ENCODE results near the gene P3H4. TPM values are rescaled to one million over a fixed set of nuclear protein-coding genes. Genes with fewer than 3 reads are reported as not detected.

The P3H4 gene
- total RNA-seq, 1 donor from 2014 or later, result 9.5 TPM

GRCh38 chr17:41775394-41776226 is 36.1 kb downstream of the P3H4 start:
- ATAC-seq (peak; percentile 1), DNase-seq (no peak)
- intact Hi-C loops (cut with DNase I), result no loop called here
- no peaks in the 10 kb centered on the region for H3K27me3 ChIP-seq
- no peak for TF ChIP-seq CTCF (IDR thresholded peaks at IDR 0.05)
- no peak overlapping the region for H3K4me3 ChIP-seq
- H3K27ac ChIP-seq, result peak overlapping the region; percentile 82
- peaks cover 10% of the 10 kb centered on the region for H3K36me3 ChIP-seq
- no peaks in the 10 kb centered on the region for H3K9me3 ChIP-seq
- H3K4me1 ChIP-seq, result peaks cover 83% of the 10 kb centered on the region

GRCh38 chr17:41773731-41774193 is 38.0 kb downstream of the P3H4 start:
- Histone ChIP-seq H3K36me3 (peaks cover 26% of the 10 kb centered on the region), H3K27me3 (no peaks in the 10 kb centered on the region), H3K4me1 (peaks cover 67% of the 10 kb centered on the region), H3K27ac (peak overlapping the region; percentile 42), H3K9me3 (no peaks in the 10 kb centered on the region), H3K4me3 (no peak overlapping the region)
- intact Hi-C loops (cut with DNase I), result no loop called here
- DNase-seq, result no peak
- ATAC-seq, result no peak
- no peak for TF ChIP-seq CTCF (IDR thresholded peaks at IDR 0.05)

GRCh38 chr17:41773190-41773588 is 38.6 kb downstream of the P3H4 start:
- DNase-seq (peak; percentile 78), ATAC-seq (peak; percentile 43)

GRCh38 chr17:41772586-41773189 is 39.1 kb downstream of the P3H4 start:
- Histone ChIP-seq H3K36me3 (peaks cover 37% of the 10 kb centered on the region), H3K9me3 (no peaks in the 10 kb centered on the region), H3K4me3 (no peak overlapping the region), H3K27ac (peak overlapping the region; percentile 42), H3K4me1 (peaks cover 58% of the 10 kb centered on the region), H3K27me3 (no peaks in the 10 kb centered on the region)
- ATAC-seq, result no peak
- no peak for DNase-seq
- intact Hi-C loops (cut with DNase I), result no loop called here
- no peak for TF ChIP-seq CTCF (IDR thresholded peaks at IDR 0.05)

More at GRCh38 chr17:41773190-41773588, 38.6 kb downstream of the P3H4 start:
- peak overlapping the region; percentile 42 for H3K27ac ChIP-seq
- H3K4me3 ChIP-seq, result no peak overlapping the region
- H3K36me3 ChIP-seq, result peaks cover 32% of the 10 kb centered on the region
- intact Hi-C loops (cut with DNase I), result no loop called here
- peaks cover 64% of the 10 kb centered on the region for H3K4me1 ChIP-seq
- no peak for TF ChIP-seq CTCF (IDR thresholded peaks at IDR 0.05)
- no peaks in the 10 kb centered on the region for H3K9me3 ChIP-seq
- H3K27me3 ChIP-seq, result no peaks in the 10 kb centered on the region

GRCh38 chr17:41772218-41772585 is 39.5 kb downstream of the P3H4 start:
- DNase-seq, result peak; percentile 89

More at GRCh38 chr17:41772218-41772585, 39.5 kb downstream of the P3H4 start:
- no peaks in the 10 kb centered on the region for H3K27me3 ChIP-seq
- H3K27ac ChIP-seq, result peak overlapping the region; percentile 42
- H3K4me3 ChIP-seq, result no peak overlapping the region
- peaks cover 54% of the 10 kb centered on the region for H3K4me1 ChIP-seq
- no peaks in the 10 kb centered on the region for H3K9me3 ChIP-seq
- ATAC-seq, result peak; percentile 77
- intact Hi-C loops (cut with DNase I), result no loop called here
- H3K36me3 ChIP-seq, result peaks cover 41% of the 10 kb centered on the region
- no peak for TF ChIP-seq CTCF (IDR thresholded peaks at IDR 0.05)
